Mesendoderm (in vitro differentiated cells): ENCODE results near the gene CYSTM1. TPM values are rescaled to one million over a fixed set of nuclear protein-coding genes. Genes with fewer than 3 reads are reported as not detected.

ENCODE experiments used
- DNase-seq: peaks from one replicate; pipeline ENCODE4 v3.0.0; 2013
- H2AK5ac ChIP-seq: 2 replicates; pipeline ENCODE4 v1.6.1; 2013; ENCODE audit warnings: low read length, inconsistent platforms
- H2BK120ac ChIP-seq: 2 replicates; pipeline ENCODE4 v1.6.1; 2013; ENCODE audit warnings: low read depth, mild to moderate bottlenecking, low read length, moderate library complexity, mixed read lengths
- H2BK15ac ChIP-seq: replicated peaks from 2 replicates; pipeline ENCODE4 v1.6.1; 2013; ENCODE audit warnings: low read depth, mild to moderate bottlenecking, moderate library complexity
- H2BK5ac ChIP-seq: 2 replicates; pipeline ENCODE4 v1.6.1; 2013; ENCODE audit warnings: low read length, inconsistent platforms
- H3K18ac ChIP-seq: 2 replicates; pipeline ENCODE4 v1.6.1; 2013; ENCODE audit warnings: mild to moderate bottlenecking, low read length, mixed read lengths
- H3K23ac ChIP-seq: one replicate; pipeline ENCODE4 v1.6.1; 2013; ENCODE audit warnings: low read length
- H3K27ac ChIP-seq: 2 replicates; pipeline ENCODE4 v1.5.1; 2013; ENCODE audit warnings: low read depth, mild to moderate bottlenecking, inconsistent platforms, low read length, moderate library complexity
- H3K27me3 ChIP-seq: 2 replicates; pipeline ENCODE4 v1.6.1; 2013; ENCODE audit warnings: low read length, control low read depth, mild to moderate bottlenecking, inconsistent platforms; ENCODE audit not compliant: insufficient read depth, poor library complexity
- H3K36me3 ChIP-seq: 2 replicates; pipeline ENCODE4 v1.6.1; 2013; ENCODE audit warnings: low read length, inconsistent platforms; ENCODE audit not compliant: control insufficient read depth, insufficient read depth
- H3K4ac ChIP-seq: one replicate; pipeline ENCODE4 v1.6.1; 2013; ENCODE audit warnings: low read depth, mild to moderate bottlenecking, low read length, moderate library complexity
- H3K4me1 ChIP-seq: 2 replicates; pipeline ENCODE4 v1.6.1; 2013; ENCODE audit warnings: low read depth, low read length, inconsistent platforms; ENCODE audit not compliant: control insufficient read depth
- H3K4me2 ChIP-seq: 2 replicates; pipeline ENCODE4 v1.6.1; 2013; ENCODE audit warnings: low read length
- H3K4me3 ChIP-seq: 2 replicates; pipeline ENCODE4 v1.5.1; 2013; ENCODE audit warnings: mild to moderate bottlenecking, low read length
- H3K56ac ChIP-seq: one replicate; pipeline ENCODE4 v1.6.1; 2013; ENCODE audit warnings: low read length
- H3K79me1 ChIP-seq: 2 replicates; pipeline ENCODE4 v1.6.1; 2013; ENCODE audit warnings: low read length, inconsistent platforms
- H3K79me2 ChIP-seq: 2 replicates; pipeline ENCODE4 v1.6.1; 2013; ENCODE audit warnings: mild to moderate bottlenecking, low read length; ENCODE audit not compliant: control insufficient read depth, insufficient read depth
- H3K9ac ChIP-seq: 2 replicates; pipeline ENCODE4 v1.6.1; 2013; ENCODE audit warnings: low read length, inconsistent platforms
- H4K5ac ChIP-seq: one replicate; pipeline ENCODE4 v1.6.1; 2013; ENCODE audit warnings: low read length
- H4K8ac ChIP-seq: one replicate; pipeline ENCODE4 v1.6.1; 2013; ENCODE audit warnings: low read depth, mild to moderate bottlenecking, control low read depth, low read length, moderate library complexity
- WGBS: extraction: QIAGEN DNeasy Blood & Tissue Kit; methylation state at CpG from one replicate; pipeline ENCODE4 v1.1.7; 2013; ENCODE audit warnings: low lambda C conversion rate, missing lambda C conversion rate; ENCODE audit not compliant: insufficient coverage; ENCODE audit errors: extremely low coverage; 5-methylcytosine and 5-hydroxymethylcytosine counted together
- polyA plus RNA-seq, 2 experiments: library from polyadenylated mRNA; stranded (reverse); fragments of 200-250 nt; gene quantifications; one replicate each; pipeline ENCODE4 v1.2.3, GENCODE V29; 2013

Gene CYSTM1, protein sequence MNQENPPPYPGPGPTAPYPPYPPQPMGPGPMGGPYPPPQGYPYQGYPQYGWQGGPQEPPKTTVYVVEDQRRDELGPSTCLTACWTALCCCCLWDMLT
- 21.9 TPM for polyA plus RNA-seq (2013, experiment 1 of 2)
- 20.3 TPM for polyA plus RNA-seq (2013, experiment 2 of 2)

DNA sequence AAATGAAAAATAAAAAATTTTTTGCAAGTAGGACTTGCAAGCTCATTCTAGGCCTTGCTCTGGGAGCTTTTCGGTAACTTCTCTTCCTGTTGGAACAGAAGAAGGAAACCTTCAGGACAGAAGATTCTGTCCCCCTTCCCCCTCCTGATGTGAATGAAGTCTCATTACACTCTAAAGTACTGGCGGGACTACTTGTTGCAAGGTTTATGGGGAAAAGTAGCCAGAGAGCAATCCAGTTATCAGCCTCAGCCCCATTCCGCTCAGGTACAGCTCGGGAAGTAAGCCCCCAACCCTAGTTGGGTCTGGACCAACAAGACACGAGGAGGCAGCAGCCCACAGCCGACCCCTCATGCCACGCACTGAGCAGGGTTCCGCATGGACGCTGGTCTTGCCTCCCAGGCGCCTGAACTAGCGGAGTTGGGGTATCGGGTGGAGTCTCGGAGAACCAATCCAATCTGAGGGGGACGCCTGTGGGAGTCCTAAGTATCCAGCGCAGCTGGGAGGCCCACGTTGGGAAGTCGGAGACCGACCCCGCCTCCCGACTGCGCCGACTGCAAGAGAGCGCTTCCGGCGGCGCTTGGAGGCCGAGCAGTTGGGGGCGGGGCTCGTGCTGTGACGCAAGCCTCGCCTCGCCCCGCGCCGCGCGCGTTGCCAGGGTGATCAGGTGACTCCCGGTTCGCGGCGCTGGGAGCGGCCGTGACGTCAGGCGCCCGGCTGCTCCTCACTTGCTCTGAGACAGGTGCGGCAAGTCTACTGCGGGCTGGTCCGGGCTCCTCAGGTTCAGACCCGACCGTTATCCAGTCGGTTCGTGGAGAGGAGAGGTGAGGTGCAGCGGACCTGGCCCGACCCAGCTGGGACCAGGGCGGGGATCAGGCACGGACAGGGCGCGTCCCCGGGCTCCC lies at the start of gene CYSTM1:
TSS of gene CYSTM1 (plus strand) at position 724 of the 902 bp plus-strand sequence. CDS start 19,278 bp downstream, outside the sequence.
- Histone ChIP-seq H3K4me2 (peak within 1 kb of the TSS; percentile 78), H2AK5ac (no peak within 1 kb of the TSS), H3K56ac (peak within 1 kb of the TSS; percentile 90), H2BK120ac (no peak within 1 kb of the TSS), H3K79me1 (peaks cover 3% of the 10 kb centered on the region), H3K4ac (no peak within 1 kb of the TSS), H4K5ac (peak within 1 kb of the TSS; percentile 81), H2BK15ac (no peak within 1 kb of the TSS), H3K23ac (no peak within 1 kb of the TSS), H3K27ac (peak within 1 kb of the TSS; percentile 71), H3K4me1 (peaks cover 3% of the 10 kb centered on the region), H3K36me3 (no peaks in the 10 kb centered on the region), H3K18ac (peak within 1 kb of the TSS; percentile 69), H3K79me2 (no peaks in the 10 kb centered on the region), H3K4me3 (peak within 1 kb of the TSS; percentile 68), H2BK5ac (peak within 1 kb of the TSS; percentile 57), H4K8ac (no peak within 1 kb of the TSS), H3K9ac (peak within 1 kb of the TSS; percentile 75), H3K27me3 (no peaks in the 10 kb centered on the region)
- no CpG with 5 or more reads among the region's 61 CpGs for WGBS
- DNase-seq = peak; percentile 98

DNA sequence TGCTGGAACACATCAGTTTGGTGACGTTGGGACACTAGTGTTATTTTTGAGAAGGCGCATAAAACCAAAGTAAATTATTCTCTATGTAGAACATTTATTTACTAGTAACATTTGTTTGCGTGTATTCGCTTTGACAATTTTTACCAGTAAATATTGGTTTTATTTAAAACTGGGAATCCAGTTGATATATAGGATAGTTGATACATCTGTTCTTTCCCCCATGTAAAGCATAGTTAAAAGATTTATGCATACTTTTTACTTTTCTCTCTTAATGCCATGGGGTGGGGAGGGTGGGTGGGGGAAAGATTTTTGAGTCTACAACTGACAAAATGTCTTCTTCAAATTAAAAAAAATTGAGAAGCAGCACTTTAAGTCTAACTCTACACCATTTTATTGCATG lies 49.4 kb upstream of the CYSTM1 start, which contains the start of gene IGIP:
TSS of gene IGIP (plus strand) at position 301 of the 400 bp plus-strand sequence. CDS start 2,540 bp downstream, outside the sequence.
- H3K4ac ChIP-seq = no peak within 1 kb of the TSS
- no peak within 1 kb of the TSS for H3K56ac ChIP-seq
- H3K27ac ChIP-seq = no peak within 1 kb of the TSS
- no peaks in the 10 kb centered on the region for H3K36me3 ChIP-seq
- no peaks in the 10 kb centered on the region for H3K27me3 ChIP-seq
- no peak for DNase-seq
- no peak within 1 kb of the TSS for H2BK120ac ChIP-seq
- no peak within 1 kb of the TSS for H2BK5ac ChIP-seq
- no peak within 1 kb of the TSS for H3K23ac ChIP-seq
- no peak within 1 kb of the TSS for H4K8ac ChIP-seq
- H3K9ac ChIP-seq = no peak within 1 kb of the TSS
- no peak within 1 kb of the TSS for H3K18ac ChIP-seq
- no peak within 1 kb of the TSS for H3K4me2 ChIP-seq
- WGBS = no CpG with 5 or more reads among the region's 4 CpGs
- H3K79me1 ChIP-seq = no peaks in the 10 kb centered on the region
- H4K5ac ChIP-seq = no peak within 1 kb of the TSS
- H3K4me3 ChIP-seq = no peak within 1 kb of the TSS
- no peak within 1 kb of the TSS for H2BK15ac ChIP-seq
- no peaks in the 10 kb centered on the region for H3K79me2 ChIP-seq
- no peaks in the 10 kb centered on the region for H3K4me1 ChIP-seq
- H2AK5ac ChIP-seq = no peak within 1 kb of the TSS

DNA sequence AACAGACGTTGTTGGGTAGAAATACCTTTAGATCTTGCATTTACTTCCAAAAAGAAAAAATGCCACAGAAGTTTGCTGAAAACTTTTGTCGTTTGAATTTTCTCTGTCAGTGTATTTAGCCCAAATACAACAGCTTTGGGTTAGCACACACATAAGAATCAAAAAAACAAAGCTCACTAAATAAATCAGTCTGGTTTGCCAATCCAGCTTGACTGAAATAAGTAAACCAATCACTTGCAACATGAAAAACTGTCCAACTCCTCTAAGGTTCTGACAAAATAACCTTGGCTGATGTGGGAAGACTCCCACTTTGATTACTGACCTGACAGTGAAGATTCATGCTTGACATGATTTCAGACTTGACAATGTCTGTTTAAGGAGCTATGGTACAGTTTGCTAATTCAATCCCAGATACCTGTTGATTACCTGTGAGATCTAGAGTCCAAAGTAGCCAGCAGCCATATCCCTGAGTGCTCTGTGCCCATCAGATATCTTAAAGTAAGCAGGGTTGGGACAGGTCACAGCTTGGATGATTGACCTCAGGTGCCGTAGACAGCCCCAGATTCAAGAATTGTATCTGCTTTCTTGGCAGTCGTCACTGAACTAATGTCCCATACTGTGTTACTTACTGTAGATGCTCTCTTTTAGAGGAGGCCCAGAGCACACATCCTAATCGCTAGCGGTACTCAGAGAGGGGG lies 48.5 kb upstream of the CYSTM1 start:
- DNase-seq = no peak
- no peak overlapping the region for H2BK5ac ChIP-seq
- H3K4me1 ChIP-seq = peaks cover 3% of the 10 kb centered on the region
- no peak overlapping the region for H3K4me3 ChIP-seq
- H2AK5ac ChIP-seq = no peak overlapping the region
- H2BK15ac ChIP-seq = no peak overlapping the region
- no peak overlapping the region for H4K5ac ChIP-seq
- H3K36me3 ChIP-seq = no peaks in the 10 kb centered on the region
- no peak overlapping the region for H3K27ac ChIP-seq
- no peak overlapping the region for H3K23ac ChIP-seq
- no peaks in the 10 kb centered on the region for H3K27me3 ChIP-seq
- no peak overlapping the region for H4K8ac ChIP-seq
- no peaks in the 10 kb centered on the region for H3K79me2 ChIP-seq
- H3K56ac ChIP-seq = no peak overlapping the region
- H3K18ac ChIP-seq = no peak overlapping the region
- no CpG with 5 or more reads among the region's 6 CpGs for WGBS
- H3K79me1 ChIP-seq = no peaks in the 10 kb centered on the region
- no peak overlapping the region for H2BK120ac ChIP-seq
- H3K9ac ChIP-seq = no peak overlapping the region
- H3K4ac ChIP-seq = no peak overlapping the region
- H3K4me2 ChIP-seq = no peak overlapping the region

DNA sequence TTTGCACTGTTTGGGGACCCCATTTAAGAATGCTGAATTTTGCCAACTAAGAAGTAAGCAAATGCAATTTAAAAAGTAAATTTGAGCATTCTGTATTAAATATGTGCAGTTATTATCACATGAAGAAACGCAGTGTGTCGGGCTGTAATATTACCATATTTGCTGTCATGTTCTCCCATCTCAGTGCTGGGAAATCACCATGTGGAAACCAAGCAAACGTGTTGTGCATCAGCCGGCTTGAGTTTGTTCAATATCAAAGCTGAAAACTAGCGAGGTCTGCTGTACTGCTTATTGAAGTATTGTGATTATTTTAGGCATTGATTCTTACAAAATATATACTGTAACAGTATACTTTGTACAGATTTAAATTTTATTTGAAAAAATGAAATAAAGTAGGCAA lies 46.6 kb upstream of the CYSTM1 start:
- no CpG with 5 or more reads among the region's 5 CpGs for WGBS
- no peak for DNase-seq

DNA sequence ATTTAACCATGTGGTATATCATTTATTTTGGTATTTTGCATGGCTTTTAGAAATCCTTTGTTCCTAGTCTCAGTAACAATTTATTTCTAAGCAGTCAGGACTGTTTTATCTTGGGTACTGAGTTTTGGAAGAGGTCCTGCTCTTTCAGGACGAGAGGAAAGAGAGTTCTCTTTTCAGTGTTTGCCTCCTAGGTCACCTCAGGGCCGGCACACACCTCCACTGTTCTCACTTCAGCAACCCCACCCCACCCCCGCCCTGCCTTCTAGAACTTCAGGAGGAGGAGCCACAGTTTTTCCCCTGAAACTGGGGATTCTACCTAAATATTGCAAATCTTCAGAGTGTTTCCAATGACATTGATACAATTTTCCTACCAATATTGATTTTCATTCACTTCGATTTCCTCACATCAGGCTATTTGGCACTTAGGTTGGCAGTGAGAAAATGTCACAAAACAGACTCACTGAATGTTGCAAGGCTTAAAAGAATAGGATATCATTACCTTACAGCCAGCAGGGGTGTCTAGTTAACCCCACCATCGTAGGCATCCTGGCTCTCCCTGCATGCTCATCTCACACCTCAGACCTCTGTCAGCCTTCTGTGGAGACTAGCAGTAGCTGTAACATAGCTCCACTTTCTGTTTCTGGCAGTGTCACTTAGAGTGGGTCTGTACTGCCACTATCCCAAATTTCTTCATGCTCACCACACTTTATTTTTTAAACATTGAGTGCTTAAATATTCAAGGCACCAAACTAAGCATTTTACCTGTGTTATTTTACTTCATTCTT lies 43.8 kb upstream of the CYSTM1 start:
- no peak for DNase-seq
- H3K4me3 ChIP-seq = no peak overlapping the region
- no peak overlapping the region for H2BK5ac ChIP-seq
- H2BK15ac ChIP-seq = no peak overlapping the region
- H2AK5ac ChIP-seq = no peak overlapping the region
- H3K18ac ChIP-seq = no peak overlapping the region
- H3K27me3 ChIP-seq = no peaks in the 10 kb centered on the region
- no peaks in the 10 kb centered on the region for H3K79me1 ChIP-seq
- no peak overlapping the region for H4K5ac ChIP-seq
- H4K8ac ChIP-seq = no peak overlapping the region
- whole genome bisulfite sequencing = no CpG with 5 or more reads among the region's 5 CpGs
- H3K27ac ChIP-seq = no peak overlapping the region
- no peaks in the 10 kb centered on the region for H3K79me2 ChIP-seq
- no peak overlapping the region for H3K4ac ChIP-seq
- no peak overlapping the region for H3K4me2 ChIP-seq
- no peak overlapping the region for H2BK120ac ChIP-seq
- H3K9ac ChIP-seq = no peak overlapping the region
- peak overlapping the region; percentile 74 for H3K23ac ChIP-seq
- no peaks in the 10 kb centered on the region for H3K36me3 ChIP-seq
- peaks cover 6% of the 10 kb centered on the region for H3K4me1 ChIP-seq
- H3K56ac ChIP-seq = no peak overlapping the region

More for the DNA sequence above, 46.6 kb upstream of the CYSTM1 start:
- Histone ChIP-seq H3K27ac (no peak overlapping the region), H2BK15ac (no peak overlapping the region), H4K8ac (no peak overlapping the region), H2BK120ac (no peak overlapping the region), H3K4ac (no peak overlapping the region), H3K9ac (no peak overlapping the region), H3K79me2 (no peaks in the 10 kb centered on the region), H3K4me3 (no peak overlapping the region), H2BK5ac (no peak overlapping the region), H2AK5ac (no peak overlapping the region), H3K4me2 (no peak overlapping the region), H3K27me3 (no peaks in the 10 kb centered on the region), H3K18ac (no peak overlapping the region), H4K5ac (no peak overlapping the region), H3K56ac (no peak overlapping the region), H3K36me3 (no peaks in the 10 kb centered on the region), H3K79me1 (no peaks in the 10 kb centered on the region), H3K23ac (no peak overlapping the region), H3K4me1 (peaks cover 6% of the 10 kb centered on the region)
